Thyroid gland (tissue), 4 donors: Measurements from ENCODE around the gene LMO7.

ENCODE experiments used
- CTCF ChIP-seq, 6 experiments: fragments of 200-600 bp in 3 of 6; fragments of 450-650 bp in 3 of 6; sonication (generic) in 3 of 6; IDR thresholded peaks; one replicate each; pipeline ENCODE4 v1.5.1; 2016 to 2019; ENCODE audit warnings: antibody characterized with exemption in 6 of 6, mild to moderate bottlenecking in 2 of 6, inconsistent platforms in 1 of 6, moderate library complexity in 1 of 6
- POLR2A ChIP-seq, 2 donors: fragments of 450-650 bp; IDR thresholded peaks; one replicate each; pipeline ENCODE4 v1.6.1; 2017; ENCODE audit warnings: antibody characterized with exemption in 2 of 2, mild to moderate bottlenecking in 2 of 2, moderate library complexity in 1 of 2

- TF ChIP-seq POLR2A (IDR thresholded peaks at IDR 0.05) (no peak), CTCF (IDR thresholded peaks at IDR 0.05) (no peak)
Observed at GRCh38 chr13:75812751-75813181, 176.6 kb downstream of the LMO7 start.
